Measurements from ENCODE around the gene GABBR2. TPM values are rescaled to one million over a fixed set of nuclear protein-coding genes. Genes with fewer than 3 reads are reported as not detected.

Gene GABBR2
- total RNA-seq, 1 experiment from 2014 or later: 0.23 TPM

- CTCF ChIA-PET: no interaction called here
- DNase-seq: no peak
- Mint-ChIP-seq H3K27me3 (ENCODE audit: insufficient read depth, unreplicated experiment) (peaks cover 11% of the 10 kb centered on the region), H3K9me3 (ENCODE audit: unreplicated experiment) (no peaks in the 10 kb centered on the region), H3K4me3 (ENCODE audit: unreplicated experiment) (no peak overlapping the region), H3K27ac (ENCODE audit: unreplicated experiment) (no peak overlapping the region), H3K4me1 (ENCODE audit: low read depth, unreplicated experiment) (no peaks in the 10 kb centered on the region), H3K36me3 (ENCODE audit: insufficient read depth, unreplicated experiment) (no peaks in the 10 kb centered on the region)
- no TSS peak for BruUV-seq (replicated peaks)
- Histone ChIP-seq H3K4me1 (no peaks in the 10 kb centered on the region), H3K9me3 (no peaks in the 10 kb centered on the region), H3K27me3 (replicated peaks; ENCODE audit: control insufficient read depth, insufficient read depth, low read length) (no peaks in the 10 kb centered on the region), H3K36me3 (ENCODE audit: control insufficient read depth, insufficient read depth, low read length) (no peaks in the 10 kb centered on the region), H3K4me3 (ENCODE audit: low read depth, low read length) (no peak overlapping the region)
- intact Hi-C loops (cut with micrococcal nuclease; ENCODE audit: unreplicated experiment): no loop called here
- no peak for TF ChIP-seq CTCF (IDR thresholded peaks at IDR 0.05; ENCODE audit: insufficient read depth in 1 of 2, low read depth in 1 of 2, low read length in 1 of 2, severe bottlenecking in 1 of 2, unreplicated experiment in 1 of 2)
- POLR2A ChIA-PET: no interaction called here
Observed at GRCh38 chr9:98445576-98445975, 263.2 kb downstream of the GABBR2 start.

- Mint-ChIP-seq H3K27me3 (ENCODE audit: insufficient read depth, unreplicated experiment) (peaks cover 11% of the 10 kb centered on the region), H3K36me3 (ENCODE audit: insufficient read depth, unreplicated experiment) (no peaks in the 10 kb centered on the region), H3K4me3 (ENCODE audit: unreplicated experiment) (no peak overlapping the region), H3K9me3 (ENCODE audit: unreplicated experiment) (no peaks in the 10 kb centered on the region), H3K4me1 (ENCODE audit: low read depth, unreplicated experiment) (no peaks in the 10 kb centered on the region), H3K27ac (ENCODE audit: unreplicated experiment) (no peak overlapping the region)
- no peaks in the 10 kb centered on the region for H3K9me3 ChIP-seq
- intact Hi-C loops (cut with micrococcal nuclease; ENCODE audit: unreplicated experiment): loop anchor here (5.0 kb wide), 1 partner anchor 127 kb away; no protein-coding TSS in a partner anchor
- ChIA-PET POLR2A (no interaction called here), CTCF (no interaction called here)
- no peak overlapping the region for H3K4me3 ChIP-seq (ENCODE audit: low read depth, low read length)
- H3K36me3 ChIP-seq (ENCODE audit: control insufficient read depth, insufficient read depth, low read length): no peaks in the 10 kb centered on the region
- no peak for TF ChIP-seq CTCF (IDR thresholded peaks at IDR 0.05; ENCODE audit: insufficient read depth in 1 of 2, low read depth in 1 of 2, low read length in 1 of 2, severe bottlenecking in 1 of 2, unreplicated experiment in 1 of 2)
- no TSS peak for BruUV-seq (replicated peaks)
- DNase-seq: no peak
- H3K27me3 ChIP-seq (replicated peaks; ENCODE audit: control insufficient read depth, insufficient read depth, low read length): no peaks in the 10 kb centered on the region
- H3K4me1 ChIP-seq: no peaks in the 10 kb centered on the region
Observed at GRCh38 chr9:98444601-98445000, 264.1 kb downstream of the GABBR2 start.

- no peaks in the 10 kb centered on the region for H3K36me3 Mint-ChIP-seq (ENCODE audit: insufficient read depth, unreplicated experiment)
- Histone ChIP-seq H3K4me1 (no peaks in the 10 kb centered on the region), H3K36me3 (ENCODE audit: control insufficient read depth, insufficient read depth, low read length) (no peaks in the 10 kb centered on the region), H3K27me3 (replicated peaks; ENCODE audit: control insufficient read depth, insufficient read depth, low read length) (no peaks in the 10 kb centered on the region), H3K4me3 (ENCODE audit: low read depth, low read length) (no peak overlapping the region), H3K9me3 (no peaks in the 10 kb centered on the region)
- peaks cover 11% of the 10 kb centered on the region for H3K27me3 Mint-ChIP-seq (ENCODE audit: insufficient read depth, unreplicated experiment)
- no peak for DNase-seq
- H3K9me3 Mint-ChIP-seq (ENCODE audit: unreplicated experiment): no peaks in the 10 kb centered on the region
- ChIA-PET POLR2A (no interaction called here), CTCF (no interaction called here)
- no TSS peak for BruUV-seq (replicated peaks)
- no peak for TF ChIP-seq CTCF (IDR thresholded peaks at IDR 0.05; ENCODE audit: insufficient read depth in 1 of 2, low read depth in 1 of 2, low read length in 1 of 2, severe bottlenecking in 1 of 2, unreplicated experiment in 1 of 2)
- no peaks in the 10 kb centered on the region for H3K4me1 Mint-ChIP-seq (ENCODE audit: low read depth, unreplicated experiment)
- no peak overlapping the region for H3K27ac Mint-ChIP-seq (ENCODE audit: unreplicated experiment)
- H3K4me3 Mint-ChIP-seq (ENCODE audit: unreplicated experiment): no peak overlapping the region
- intact Hi-C loops (cut with micrococcal nuclease; ENCODE audit: unreplicated experiment): loop anchor here (5.0 kb wide), 1 partner anchor 125 kb away; no protein-coding TSS in a partner anchor
Observed at GRCh38 chr9:98442541-98442940, 266.2 kb downstream of the GABBR2 start.

Measured in Caco-2 (cell line).